Activated naive CD4-positive, alpha-beta T cell treated with anti-CD3 and anti-CD28 coated beads, Interleukin-2, amount 10 ng/mL, durations not matched to agents 7 days and 5 days (primary cell): ENCODE measurements around the gene ABCC9.

Experiments
- CTCF ChIA-PET: fragments of 350-600 bp; sonication (Branson Sonifier 250); formaldehyde crosslinking; loops from one replicate; lab custom pipeline; 2021; ENCODE audit warnings: antibody characterized with exemption; lab: Charles Lee
- DNase-seq: peaks from one replicate; pipeline ENCODE4 v3.0.0-alpha.2; 2020
- H3K27ac Mint-ChIP-seq: one replicate; pipeline ENCODE4 v1.8.0; 2021; ENCODE audit warnings: mild to moderate bottlenecking, moderate library complexity, mixed read lengths
- H3K27me3 Mint-ChIP-seq: one replicate; pipeline ENCODE4 v1.8.0; 2021; ENCODE audit warnings: mild to moderate bottlenecking, mixed read lengths
- H3K36me3 Mint-ChIP-seq: one replicate; pipeline ENCODE4 v1.8.0; 2021; ENCODE audit warnings: mixed read lengths
- H3K4me1 Mint-ChIP-seq: one replicate; pipeline ENCODE4 v1.8.0; 2021; ENCODE audit warnings: mixed read lengths
- H3K4me3 Mint-ChIP-seq: one replicate; pipeline ENCODE4 v1.8.0; 2021; ENCODE audit warnings: mild to moderate bottlenecking, moderate library complexity, mixed read lengths
- H3K9me3 Mint-ChIP-seq: one replicate; pipeline ENCODE4 v1.8.0; 2021; ENCODE audit warnings: mixed read lengths

The ABCC9 gene

DNA sequence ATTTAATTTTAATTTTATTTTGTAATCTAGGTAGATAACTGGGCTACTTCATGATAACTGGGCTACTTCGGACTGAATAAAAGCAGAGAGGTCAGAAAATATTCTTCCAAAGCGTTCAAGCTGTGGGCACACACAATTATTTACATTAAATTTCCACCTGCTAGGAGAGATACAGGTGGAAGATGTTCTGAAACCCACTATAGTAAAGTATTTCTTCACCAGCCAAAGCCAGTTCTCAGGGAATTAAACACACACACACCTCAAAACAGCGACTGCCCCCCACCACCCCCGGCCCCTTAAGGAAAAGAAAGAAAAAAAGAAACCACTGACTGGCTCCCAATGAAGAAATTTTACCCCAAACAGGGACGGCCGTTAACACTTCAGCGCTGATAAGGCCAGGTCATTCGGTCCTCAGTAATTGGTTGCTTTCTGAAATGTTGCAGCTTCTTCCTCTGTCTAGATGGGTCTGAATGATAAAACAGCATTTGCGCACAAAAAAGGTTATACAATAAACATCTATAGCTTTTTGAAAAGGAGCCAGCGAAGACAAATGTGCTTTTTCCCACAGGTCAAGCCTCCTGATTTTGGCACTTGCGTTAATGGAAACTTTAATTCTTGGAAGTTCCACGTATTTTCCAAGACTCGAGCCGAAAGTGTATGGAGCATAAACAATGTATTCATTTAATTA, 165.9 kb downstream of the ABCC9 start:
- H3K36me3 Mint-ChIP-seq: no peaks in the 10 kb centered on the region
- H3K9me3 Mint-ChIP-seq: no peaks in the 10 kb centered on the region
- CTCF ChIA-PET: no interaction called here
- peaks cover 8% of the 10 kb centered on the region for H3K4me1 Mint-ChIP-seq
- peaks cover 43% of the 10 kb centered on the region for H3K27me3 Mint-ChIP-seq
- DNase-seq: no peak
- peak overlapping the region; percentile 27 for H3K4me3 Mint-ChIP-seq
- H3K27ac Mint-ChIP-seq: no peak overlapping the region

DNA sequence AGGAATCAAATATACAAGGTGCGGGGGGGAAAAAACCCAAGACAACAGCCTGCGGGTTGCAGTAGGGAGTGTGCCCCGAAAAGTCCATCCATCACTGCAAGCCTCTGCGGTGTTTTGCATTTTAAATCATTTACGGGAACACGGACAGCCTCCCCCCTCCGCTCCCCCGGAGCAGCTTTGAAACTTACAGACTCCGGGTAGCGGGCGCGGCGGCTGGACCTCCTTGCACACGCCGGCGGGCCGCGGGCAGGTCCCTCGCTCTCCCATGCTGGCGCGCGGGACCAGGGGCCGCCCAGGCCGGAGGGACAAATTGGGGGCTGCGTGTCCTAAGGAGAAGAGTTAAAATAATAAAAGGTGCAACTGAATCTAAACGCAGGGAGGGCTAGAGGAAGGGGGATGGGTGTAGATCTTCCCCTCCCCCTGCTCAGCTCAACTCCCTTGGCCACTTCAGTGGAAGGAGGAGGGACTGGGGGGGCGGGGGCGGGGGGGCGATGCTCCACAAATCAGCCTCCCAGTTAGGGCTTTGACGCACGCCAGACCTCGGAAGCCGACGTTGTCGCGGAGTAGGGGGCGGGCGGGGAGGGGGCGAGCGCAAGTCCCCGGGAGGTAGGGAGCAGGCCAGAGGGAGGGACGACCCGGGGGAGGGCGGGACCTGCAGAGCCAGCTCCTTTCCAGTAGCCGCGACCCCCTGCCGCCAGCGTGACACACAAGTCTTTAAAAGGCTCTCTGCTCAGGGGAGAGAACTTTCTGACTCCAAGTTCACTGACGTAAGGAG, 166.7 kb downstream of the ABCC9 start, which contains the start of gene KCNJ8:
Gene KCNJ8 (minus strand): TSS at position 349 of the 775 bp plus-strand sequence. CDS start 1,090 bp downstream, outside the sequence.
- H3K4me3 Mint-ChIP-seq: peak within 1 kb of the TSS; percentile 27
- H3K27ac Mint-ChIP-seq: no peak within 1 kb of the TSS

DNA sequence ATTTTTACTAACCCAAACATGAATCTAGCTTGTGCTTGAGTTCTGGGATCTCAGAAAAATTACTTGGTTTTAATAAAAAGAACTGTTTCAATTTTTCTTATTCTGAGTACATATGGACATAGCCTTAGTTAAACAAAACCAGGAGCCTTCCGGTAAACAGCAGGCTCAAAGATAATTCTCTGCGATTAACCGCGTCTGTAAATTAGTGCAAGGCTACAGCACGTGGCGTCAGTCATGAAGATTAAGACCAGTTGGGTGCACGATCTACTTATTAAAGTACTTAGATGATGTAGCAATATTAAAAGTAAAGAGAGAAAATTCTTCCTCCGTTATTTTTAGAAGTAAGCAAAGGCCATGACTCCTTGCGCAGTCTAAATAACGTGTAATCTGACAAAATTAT, 167.4 kb downstream of the ABCC9 start:
- Mint-ChIP-seq H3K9me3 (no peaks in the 10 kb centered on the region), H3K4me1 (peaks cover 8% of the 10 kb centered on the region), H3K27me3 (peaks cover 43% of the 10 kb centered on the region), H3K27ac (no peak overlapping the region), H3K4me3 (no peak overlapping the region), H3K36me3 (no peaks in the 10 kb centered on the region)
- CTCF ChIA-PET: no interaction called here
- no peak for DNase-seq

More for the DNA sequence above, 166.7 kb downstream of the ABCC9 start, which contains the start of gene KCNJ8:
- peaks cover 8% of the 10 kb centered on the region for H3K4me1 Mint-ChIP-seq
- H3K36me3 Mint-ChIP-seq: no peaks in the 10 kb centered on the region
- H3K9me3 Mint-ChIP-seq: no peaks in the 10 kb centered on the region
- peaks cover 43% of the 10 kb centered on the region for H3K27me3 Mint-ChIP-seq
- DNase-seq: no peak
- CTCF ChIA-PET: no interaction called here

DNA sequence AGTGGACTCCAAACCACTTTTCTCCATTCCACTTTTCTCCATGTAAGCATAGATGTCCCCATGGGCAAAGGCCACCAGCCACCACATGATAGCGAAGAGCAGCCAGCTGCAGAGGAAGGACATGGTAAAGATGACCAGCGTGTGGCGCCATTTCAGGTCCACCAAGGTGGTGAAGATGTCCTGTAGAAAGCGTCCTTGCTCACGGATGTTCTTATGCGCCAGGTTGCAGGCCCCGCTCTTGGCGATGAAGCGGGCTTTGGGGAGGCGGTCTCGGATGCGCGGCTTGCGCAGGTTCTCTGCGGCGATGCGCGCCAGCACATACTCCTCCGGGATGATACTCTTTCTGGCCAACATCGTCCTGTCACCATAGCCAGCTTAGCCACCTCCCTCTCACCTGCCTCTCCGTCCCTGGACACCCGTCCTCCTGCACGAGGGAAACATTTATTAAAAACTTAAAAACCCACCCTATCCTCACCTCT, 167.9 kb downstream of the ABCC9 start:
- H3K36me3 Mint-ChIP-seq: no peaks in the 10 kb centered on the region
- H3K27ac Mint-ChIP-seq: no peak overlapping the region
- peaks cover 43% of the 10 kb centered on the region for H3K27me3 Mint-ChIP-seq
- no peak overlapping the region for H3K4me3 Mint-ChIP-seq
- no peaks in the 10 kb centered on the region for H3K9me3 Mint-ChIP-seq
- CTCF ChIA-PET: no interaction called here
- DNase-seq: peak; percentile 20
- peaks cover 8% of the 10 kb centered on the region for H3K4me1 Mint-ChIP-seq

DNA sequence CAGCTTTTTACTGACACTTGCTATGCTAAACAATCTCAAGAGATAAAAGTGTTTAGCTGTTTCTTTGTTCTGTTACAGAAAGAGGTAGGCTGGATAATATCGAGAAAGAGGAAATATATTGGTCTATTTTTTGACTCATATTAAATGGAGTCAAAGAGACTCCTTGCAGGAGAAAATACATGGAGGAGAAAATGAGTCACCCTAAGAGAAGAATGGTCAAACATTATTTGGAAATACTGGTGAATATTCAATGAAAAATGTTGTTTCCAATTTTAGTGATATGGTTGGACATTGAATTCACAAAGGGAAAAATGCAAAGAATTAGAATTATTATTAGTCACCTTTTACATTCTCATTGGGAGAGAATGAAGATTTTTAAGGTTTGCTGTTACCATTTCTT, 169.9 kb downstream of the ABCC9 start:
- no peak overlapping the region for H3K27ac Mint-ChIP-seq
- H3K4me1 Mint-ChIP-seq: peaks cover 8% of the 10 kb centered on the region
- no peak for DNase-seq
- no peaks in the 10 kb centered on the region for H3K36me3 Mint-ChIP-seq
- CTCF ChIA-PET: no interaction called here
- H3K27me3 Mint-ChIP-seq: peaks cover 31% of the 10 kb centered on the region
- H3K9me3 Mint-ChIP-seq: no peaks in the 10 kb centered on the region
- no peak overlapping the region for H3K4me3 Mint-ChIP-seq

DNA sequence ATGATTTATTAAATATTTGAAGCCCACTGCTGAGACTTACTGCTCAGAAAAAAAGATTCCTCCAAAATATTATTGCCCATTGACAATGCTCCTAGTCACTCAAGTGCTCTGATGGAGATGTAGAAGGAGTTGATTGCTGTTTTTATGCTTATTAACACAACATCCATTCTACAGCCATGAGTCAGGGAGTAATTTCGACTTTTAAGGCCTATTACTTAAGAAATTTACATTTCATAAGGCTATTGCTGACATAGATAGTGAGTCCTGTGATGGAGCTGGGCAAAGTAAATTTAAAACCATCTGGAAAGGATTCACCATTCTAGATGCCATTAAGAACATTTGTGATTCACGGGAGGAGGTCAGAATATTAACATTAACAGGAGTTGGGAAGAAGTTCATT, 171.9 kb downstream of the ABCC9 start:
- H3K36me3 Mint-ChIP-seq: no peaks in the 10 kb centered on the region
- CTCF ChIA-PET: no interaction called here
- H3K9me3 Mint-ChIP-seq: no peaks in the 10 kb centered on the region
- no peak for DNase-seq
- H3K27ac Mint-ChIP-seq: no peak overlapping the region
- peaks cover 8% of the 10 kb centered on the region for H3K4me1 Mint-ChIP-seq
- peaks cover 12% of the 10 kb centered on the region for H3K27me3 Mint-ChIP-seq
- H3K4me3 Mint-ChIP-seq: no peak overlapping the region

DNA sequence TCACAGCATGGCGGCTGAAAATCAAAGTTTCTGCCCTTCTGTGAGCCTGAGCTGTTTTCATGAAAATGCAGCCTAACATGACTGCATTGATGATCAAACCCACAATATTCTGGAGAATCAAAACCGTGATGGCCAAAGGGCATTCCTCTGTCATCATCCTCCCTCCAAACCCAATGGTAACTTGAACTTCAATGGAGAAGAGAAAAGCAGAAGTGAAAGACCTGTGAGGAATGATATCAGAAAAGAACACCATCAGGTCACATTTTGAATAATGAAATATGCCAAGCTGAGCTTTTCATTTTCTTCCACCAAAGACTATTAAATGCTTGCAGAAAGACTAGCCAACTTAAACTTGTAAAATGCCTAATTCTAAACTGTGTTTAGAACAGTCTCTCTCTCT, 174.8 kb downstream of the ABCC9 start:
- Mint-ChIP-seq H3K9me3 (no peaks in the 10 kb centered on the region), H3K36me3 (no peaks in the 10 kb centered on the region), H3K27ac (no peak overlapping the region), H3K27me3 (no peaks in the 10 kb centered on the region), H3K4me3 (no peak overlapping the region), H3K4me1 (no peaks in the 10 kb centered on the region)
- DNase-seq: no peak
- CTCF ChIA-PET: interaction anchor here (1.2 kb wide), 1 partner anchor 223 kb away, joined by 3 read pairs; no protein-coding TSS in a partner anchor

DNA sequence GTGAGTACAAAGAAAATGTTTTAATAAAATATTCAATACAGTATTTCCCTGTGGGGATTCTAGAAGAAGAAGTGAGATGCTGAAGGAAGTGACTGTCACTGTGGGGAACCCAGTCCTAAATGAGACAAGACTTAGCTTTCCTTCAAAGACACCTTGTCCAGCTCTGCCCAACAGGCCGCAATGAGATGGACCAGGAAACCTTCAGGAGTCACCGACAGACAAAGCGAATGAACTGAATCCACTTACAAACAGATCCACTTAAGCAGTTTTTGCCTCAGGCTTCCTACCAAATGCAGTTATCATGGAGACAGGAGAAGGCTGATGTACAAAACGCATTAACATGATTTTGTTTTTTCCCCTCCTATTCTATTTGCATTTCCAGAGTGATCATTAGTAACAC, 176.3 kb downstream of the ABCC9 start:
- CTCF ChIA-PET: no interaction called here
- Mint-ChIP-seq H3K4me3 (no peak overlapping the region), H3K9me3 (no peaks in the 10 kb centered on the region), H3K27me3 (no peaks in the 10 kb centered on the region), H3K4me1 (no peaks in the 10 kb centered on the region), H3K36me3 (no peaks in the 10 kb centered on the region), H3K27ac (no peak overlapping the region)
- DNase-seq: no peak

DNA sequence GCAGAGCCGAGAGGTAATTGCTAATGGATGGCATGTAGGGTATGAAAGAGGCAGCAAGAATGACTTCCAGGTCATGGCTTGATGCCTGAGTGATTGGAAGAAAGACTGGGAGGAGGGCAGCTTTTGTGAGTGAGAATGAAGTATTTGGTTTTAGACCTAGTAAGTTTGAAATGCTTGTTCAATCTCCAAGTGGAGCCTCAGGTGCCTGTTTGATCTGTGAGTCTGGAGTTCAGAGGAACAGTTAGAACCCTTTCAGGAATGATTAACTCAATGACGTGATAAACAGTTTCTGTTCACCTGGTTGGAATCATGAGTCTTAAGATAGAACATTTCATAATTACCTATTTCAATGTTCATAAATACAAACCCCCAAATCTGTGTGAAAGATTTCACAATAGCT, 177.2 kb downstream of the ABCC9 start:
- no peaks in the 10 kb centered on the region for H3K27me3 Mint-ChIP-seq
- no peaks in the 10 kb centered on the region for H3K4me1 Mint-ChIP-seq
- H3K36me3 Mint-ChIP-seq: no peaks in the 10 kb centered on the region
- no peak overlapping the region for H3K27ac Mint-ChIP-seq
- no peaks in the 10 kb centered on the region for H3K9me3 Mint-ChIP-seq
- no peak overlapping the region for H3K4me3 Mint-ChIP-seq
- CTCF ChIA-PET: no interaction called here
- no peak for DNase-seq

DNA sequence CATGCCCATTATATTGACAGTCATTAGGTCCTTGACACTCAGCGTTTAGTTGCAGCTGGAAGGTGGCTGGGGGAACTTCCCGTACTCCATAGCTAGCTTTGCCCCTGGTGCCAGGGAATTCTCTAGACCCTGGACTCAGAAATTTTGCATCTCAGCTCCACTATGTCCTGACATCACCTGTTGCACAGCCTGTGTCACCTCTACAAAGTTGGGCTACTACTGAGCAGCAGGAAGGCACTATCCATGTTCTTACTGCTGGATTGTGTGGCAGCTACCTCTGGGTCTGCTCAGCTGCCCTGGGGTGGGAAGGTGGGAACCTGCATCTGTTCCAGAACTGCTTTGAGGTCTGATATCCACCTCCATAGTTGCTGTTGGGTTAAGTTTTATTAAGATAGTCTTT, 177.7 kb downstream of the ABCC9 start:
- Mint-ChIP-seq H3K36me3 (no peaks in the 10 kb centered on the region), H3K27ac (no peak overlapping the region), H3K27me3 (no peaks in the 10 kb centered on the region), H3K9me3 (no peaks in the 10 kb centered on the region), H3K4me1 (no peaks in the 10 kb centered on the region), H3K4me3 (no peak overlapping the region)
- CTCF ChIA-PET: no interaction called here
- DNase-seq: no peak

DNA sequence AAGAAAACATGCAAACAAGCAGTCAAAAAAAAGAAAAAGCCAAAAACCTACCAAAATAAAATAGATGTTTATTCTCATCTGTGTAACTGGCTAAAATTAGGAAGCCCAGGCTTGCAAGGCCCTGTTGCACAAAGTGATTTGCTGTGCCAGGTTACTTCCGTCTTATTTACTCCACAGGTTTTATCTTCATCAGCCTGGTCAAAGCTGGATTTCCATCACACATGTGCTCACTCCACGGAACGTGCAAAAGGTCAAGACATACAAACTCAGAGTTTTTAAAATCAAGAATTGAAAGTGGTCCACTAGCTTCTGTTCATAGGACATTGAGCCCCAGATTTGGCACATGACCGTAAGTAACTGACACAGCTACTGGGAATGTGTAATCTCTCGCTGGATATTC, 181.5 kb downstream of the ABCC9 start:
- CTCF ChIA-PET: interaction anchor here (1.0 kb wide), 1 partner anchor 32 kb away, joined by 3 read pairs; no protein-coding TSS in a partner anchor
- H3K27ac Mint-ChIP-seq: no peak overlapping the region
- H3K27me3 Mint-ChIP-seq: no peaks in the 10 kb centered on the region
- no peaks in the 10 kb centered on the region for H3K4me1 Mint-ChIP-seq
- H3K4me3 Mint-ChIP-seq: no peak overlapping the region
- H3K36me3 Mint-ChIP-seq: no peaks in the 10 kb centered on the region
- H3K9me3 Mint-ChIP-seq: no peaks in the 10 kb centered on the region
- DNase-seq: no peak

DNA sequence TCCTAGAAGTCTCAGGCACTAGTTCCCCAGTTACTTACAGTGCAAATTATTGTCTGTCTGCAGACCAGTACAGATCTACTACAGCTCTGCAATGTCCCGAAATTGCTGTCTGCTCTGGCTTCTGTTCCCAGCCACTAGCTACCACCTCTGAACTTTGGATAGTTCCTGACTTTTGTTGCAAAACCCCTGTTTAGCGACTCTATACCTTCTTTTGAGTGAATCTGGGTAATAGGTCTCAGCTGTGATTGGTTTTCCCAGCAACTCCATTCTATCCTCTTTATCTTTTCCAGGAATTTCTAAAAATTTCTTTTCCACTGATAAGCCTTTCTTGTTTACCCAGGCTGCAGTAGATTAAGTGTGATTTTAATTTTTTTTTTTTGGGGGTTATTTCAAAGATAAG, 183.5 kb downstream of the ABCC9 start:
- Mint-ChIP-seq H3K4me1 (no peaks in the 10 kb centered on the region), H3K27ac (no peak overlapping the region), H3K36me3 (no peaks in the 10 kb centered on the region), H3K27me3 (no peaks in the 10 kb centered on the region), H3K4me3 (no peak overlapping the region), H3K9me3 (no peaks in the 10 kb centered on the region)
- CTCF ChIA-PET: no interaction called here
- DNase-seq: no peak

DNA sequence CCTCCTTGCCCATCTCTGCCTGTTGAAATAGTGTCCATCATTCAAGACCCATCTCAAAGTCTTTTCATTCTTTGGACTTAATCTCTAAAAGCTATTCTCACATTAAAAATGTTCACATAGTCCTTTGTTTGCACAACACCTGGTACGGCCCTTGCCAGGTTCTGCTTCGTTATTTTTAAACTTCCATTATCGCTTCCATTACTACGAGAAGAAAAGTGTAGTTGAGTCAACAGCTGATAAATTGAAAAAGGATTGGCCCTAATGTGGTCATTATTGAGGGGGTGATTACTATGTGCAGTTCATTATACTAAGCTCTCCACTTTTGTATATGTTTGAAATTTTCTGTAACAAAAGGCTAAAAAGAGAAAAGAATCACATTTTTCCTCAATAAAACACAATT, 184.5 kb downstream of the ABCC9 start:
- no peaks in the 10 kb centered on the region for H3K36me3 Mint-ChIP-seq
- H3K27ac Mint-ChIP-seq: no peak overlapping the region
- H3K9me3 Mint-ChIP-seq: no peaks in the 10 kb centered on the region
- no peak overlapping the region for H3K4me3 Mint-ChIP-seq
- CTCF ChIA-PET: no interaction called here
- no peaks in the 10 kb centered on the region for H3K4me1 Mint-ChIP-seq
- H3K27me3 Mint-ChIP-seq: no peaks in the 10 kb centered on the region
- no peak for DNase-seq

DNA sequence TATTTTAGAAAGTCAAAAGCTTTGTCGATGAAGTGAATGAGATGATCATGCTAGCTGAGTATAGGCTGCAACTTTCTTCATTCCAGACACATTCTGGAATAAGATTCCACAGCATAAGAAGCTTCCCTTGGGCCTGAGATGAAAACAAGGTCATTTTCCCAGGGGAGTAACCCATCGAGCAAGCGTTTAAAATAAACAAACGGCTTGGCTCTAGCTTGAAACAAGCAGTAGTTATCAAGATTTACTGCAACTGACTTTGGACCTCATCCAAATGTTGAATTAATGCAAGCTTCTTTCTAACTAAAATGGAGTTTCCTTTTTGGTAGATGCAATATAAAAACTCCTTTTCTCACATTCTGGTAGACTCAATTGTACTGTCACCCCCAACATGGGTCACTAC, 189.7 kb downstream of the ABCC9 start:
- H3K4me1 Mint-ChIP-seq: no peaks in the 10 kb centered on the region
- CTCF ChIA-PET: no interaction called here
- no peak overlapping the region for H3K4me3 Mint-ChIP-seq

More for the DNA sequence above, 189.7 kb downstream of the ABCC9 start:
- Mint-ChIP-seq H3K27ac (no peak overlapping the region), H3K9me3 (no peaks in the 10 kb centered on the region), H3K36me3 (no peaks in the 10 kb centered on the region), H3K27me3 (no peaks in the 10 kb centered on the region)
- no peak for DNase-seq
